Mononuclear cell (primary cell): ENCODE measurements around the gene CS. TPM values are rescaled to one million over a fixed set of nuclear protein-coding genes. Genes with fewer than 3 reads are reported as not detected.
"Not testable (repeated sequence)": the region's sequence is repeated elsewhere in the genome, so short reads cannot be mapped to it uniquely, and the experiment has no call there.

Experiments used
- H3K27me3 ChIP-seq: 2 replicates; pipeline ENCODE4 v1.6.0; 2011; ENCODE audit warnings: low read length, control low read depth; ENCODE audit not compliant: insufficient read depth
- H3K4me1 ChIP-seq: 2 replicates; pipeline ENCODE4 v1.5.1; 2011; ENCODE audit warnings: mild to moderate bottlenecking, low read length, control low read depth; ENCODE audit not compliant: insufficient read depth
- H3K4me3 ChIP-seq: 2 replicates; pipeline ENCODE4 v1.5.1; 2011; ENCODE audit warnings: mild to moderate bottlenecking, low read length, moderate library complexity
- H3K9me3 ChIP-seq: 2 replicates; pipeline ENCODE4 v1.5.1; 2011; ENCODE audit warnings: low read depth, mild to moderate bottlenecking, control low read depth, low read length
- total RNA-seq: library from RNA; depleted of rRNA; stranded (reverse); fragments of >200 nt; gene quantifications from one replicate; pipeline ENCODE4 v1.2.3, GENCODE V29; 2012

The CS gene
- total RNA-seq, 1 donor: 148 TPM

DNA sequence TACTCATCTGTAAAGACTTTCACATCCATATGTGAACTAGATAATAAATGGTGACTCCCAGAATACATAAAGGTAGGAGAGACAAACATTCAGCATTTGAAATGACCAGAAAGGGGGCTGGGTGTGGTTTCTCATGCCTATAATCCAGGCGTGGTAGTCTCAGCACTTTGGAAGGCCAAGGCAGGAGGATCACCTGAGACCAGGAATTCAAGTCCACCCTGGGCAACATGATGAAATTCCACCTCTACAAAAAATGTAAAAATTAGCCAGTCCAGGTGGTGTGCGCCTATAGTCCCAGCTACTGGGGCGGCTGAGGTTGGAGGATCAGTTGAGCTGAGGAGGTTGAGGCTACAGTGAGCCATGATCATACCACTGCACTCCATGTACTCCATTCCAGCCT is 4.1 kb upstream of the CS start:
- no peak overlapping the region for H3K4me3 ChIP-seq
- peaks cover 20% of the 10 kb centered on the region for H3K4me1 ChIP-seq
- no peaks in the 10 kb centered on the region for H3K9me3 ChIP-seq
- H3K27me3 ChIP-seq: no peaks in the 10 kb centered on the region

DNA sequence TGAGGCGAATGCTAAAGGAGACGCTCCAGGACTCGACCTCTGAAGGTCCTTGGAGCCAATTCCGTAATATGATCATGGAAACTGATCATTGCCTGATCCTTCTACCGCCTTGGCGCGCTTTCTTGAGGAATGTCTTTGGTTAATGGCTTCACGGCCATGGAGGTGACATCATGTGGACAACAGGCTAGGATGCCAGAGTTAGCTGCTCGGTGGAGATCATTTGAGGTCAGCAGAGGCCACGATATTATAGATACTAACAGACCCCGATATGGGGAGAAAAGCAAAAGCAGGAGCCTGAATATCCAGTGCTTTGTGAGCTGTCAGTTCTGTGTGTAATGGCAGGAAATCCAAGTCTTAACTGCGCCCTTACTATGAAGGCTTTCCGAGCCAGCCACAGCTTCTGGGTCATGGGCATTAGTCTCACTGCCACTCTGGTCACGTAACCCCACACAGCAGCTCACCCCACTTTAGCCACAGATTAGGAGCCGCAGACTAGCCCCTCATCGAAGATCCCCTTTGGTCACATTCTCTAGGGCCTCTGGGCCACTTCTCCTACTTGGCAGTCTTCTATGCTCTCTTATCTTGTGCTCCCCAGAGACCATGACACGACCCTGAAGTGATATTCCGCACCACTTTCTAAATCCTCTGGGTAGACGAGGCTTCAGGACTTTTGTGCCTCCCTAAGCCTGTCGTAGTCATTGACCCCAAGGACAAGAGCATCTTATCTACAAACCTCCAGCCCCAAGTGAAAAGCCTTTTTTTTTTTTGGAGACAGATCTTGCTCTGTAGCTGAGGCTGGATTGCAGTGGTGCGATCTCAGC is 724 bp upstream of the CS start:
- H3K4me1 ChIP-seq: peaks cover 54% of the 10 kb centered on the region
- no peaks in the 10 kb centered on the region for H3K9me3 ChIP-seq
- H3K4me3 ChIP-seq: peak overlapping the region; percentile 84
- no peaks in the 10 kb centered on the region for H3K27me3 ChIP-seq

DNA sequence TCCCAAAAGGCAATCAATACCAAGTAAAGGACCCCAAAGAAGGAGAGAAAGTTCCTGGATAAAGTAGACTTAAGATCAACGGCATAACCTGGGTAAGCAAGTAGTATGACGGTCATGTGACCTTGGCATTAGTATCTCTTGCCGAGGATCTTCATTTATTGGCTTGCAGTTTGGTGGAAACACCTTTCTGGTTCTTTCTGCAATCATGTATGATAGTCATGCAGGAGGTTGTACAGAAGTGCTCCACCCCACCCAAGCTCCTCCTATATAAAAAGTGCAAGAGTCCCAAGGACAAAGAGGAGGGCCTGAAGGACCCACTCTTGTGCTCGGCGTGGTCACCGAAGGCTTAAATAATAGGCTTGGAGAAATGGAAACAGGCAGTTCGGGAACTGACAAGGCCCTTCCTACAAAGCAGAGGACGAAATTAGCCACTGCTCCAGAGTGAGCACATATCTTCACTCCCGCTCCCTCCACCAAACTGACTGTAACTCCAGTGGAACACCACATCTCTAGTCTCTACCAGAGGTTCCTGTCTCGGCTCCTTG is 750 bp downstream of the CS start:
- no peaks in the 10 kb centered on the region for H3K9me3 ChIP-seq
- H3K4me1 ChIP-seq: peaks cover 54% of the 10 kb centered on the region
- no peaks in the 10 kb centered on the region for H3K27me3 ChIP-seq
- peak overlapping the region; percentile 84 for H3K4me3 ChIP-seq

DNA sequence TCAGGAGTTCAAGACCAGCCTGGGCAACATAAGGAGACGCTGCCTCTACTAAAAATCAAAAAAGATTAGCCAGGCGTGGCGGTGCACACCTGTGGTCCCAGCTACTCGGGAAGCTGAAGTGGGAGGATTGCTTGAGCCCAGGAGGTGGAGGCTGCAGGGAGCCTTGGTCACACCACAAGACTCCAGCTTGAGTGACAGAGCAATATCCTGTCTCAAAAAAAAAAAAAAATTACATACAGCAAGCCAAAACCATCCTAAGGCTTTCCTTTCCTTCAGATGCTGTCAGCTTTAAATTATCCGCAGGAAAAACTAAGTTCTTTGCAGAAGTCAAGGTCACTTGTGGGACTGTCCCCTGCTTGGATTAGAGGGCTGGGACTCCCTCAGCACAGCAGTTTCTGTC is 1.3 kb downstream of the CS start:
- Histone ChIP-seq H3K4me1 (peaks cover 54% of the 10 kb centered on the region), H3K4me3 (peak overlapping the region; percentile 84), H3K9me3 (no peaks in the 10 kb centered on the region), H3K27me3 (no peaks in the 10 kb centered on the region)

DNA sequence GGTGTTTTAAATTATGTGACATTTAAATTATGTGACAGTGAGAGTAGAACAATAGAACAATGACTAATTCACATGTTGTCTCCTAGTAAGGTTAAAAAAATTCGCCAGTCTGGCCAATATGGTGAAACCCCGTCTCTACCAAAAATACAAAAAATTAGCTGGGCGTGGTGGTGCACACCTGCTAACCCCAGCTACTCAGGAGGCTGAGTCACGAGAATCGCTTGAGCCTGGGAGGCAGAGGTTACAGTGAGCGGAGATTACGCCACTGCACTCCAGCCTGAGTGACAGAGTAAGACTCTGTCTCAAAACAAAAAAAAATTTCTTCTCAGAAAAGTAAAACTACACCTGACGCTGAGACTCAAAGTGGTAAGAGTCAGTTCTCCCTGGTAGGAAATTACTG is 2.7 kb downstream of the CS start:
- Histone ChIP-seq H3K9me3 (no peaks in the 10 kb centered on the region), H3K4me3 (no peak overlapping the region), H3K27me3 (no peaks in the 10 kb centered on the region), H3K4me1 (peaks cover 54% of the 10 kb centered on the region)

DNA sequence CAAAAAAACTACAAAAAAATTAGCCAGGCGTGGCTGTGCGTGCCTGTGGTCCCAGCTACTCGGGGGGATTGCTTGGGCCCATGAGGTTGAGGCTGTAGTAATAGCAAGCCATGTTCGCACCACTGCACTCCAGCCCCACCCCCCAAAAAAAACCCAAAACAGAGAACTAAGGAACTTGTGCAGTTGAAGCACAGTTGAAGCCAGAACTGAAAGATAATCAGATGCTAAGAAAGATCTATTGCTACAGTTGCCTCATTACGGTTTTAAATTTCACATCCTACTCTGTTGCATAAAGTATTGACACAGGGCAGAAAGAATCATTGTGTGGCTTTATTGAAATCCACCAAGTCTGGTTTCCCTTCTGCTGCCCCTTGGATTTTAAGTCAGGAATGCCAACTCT is 3.8 kb downstream of the CS start:
- Histone ChIP-seq H3K4me3 (no peak overlapping the region), H3K4me1 (peaks cover 52% of the 10 kb centered on the region), H3K9me3 (no peaks in the 10 kb centered on the region), H3K27me3 (no peaks in the 10 kb centered on the region)

DNA sequence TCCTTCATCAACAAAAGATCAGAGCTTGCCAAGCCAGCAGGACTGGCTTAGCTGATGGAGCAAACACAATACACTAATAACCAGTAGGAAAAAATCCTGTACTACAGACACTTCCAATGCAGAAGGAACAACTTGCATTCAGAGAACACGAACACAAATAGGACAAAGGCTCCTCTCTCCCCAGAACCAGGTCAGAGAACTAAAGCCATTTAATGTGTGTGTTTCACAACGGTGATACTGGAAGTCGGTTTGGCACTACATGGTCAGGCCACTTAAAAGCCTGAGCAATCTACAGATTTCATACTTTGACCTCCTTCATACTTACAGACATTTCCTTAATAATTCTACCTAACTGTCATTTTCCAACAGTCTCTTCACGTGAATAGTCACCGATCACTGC is 6.3 kb downstream of the CS start:
- no peaks in the 10 kb centered on the region for H3K9me3 ChIP-seq
- no peaks in the 10 kb centered on the region for H3K27me3 ChIP-seq
- H3K4me1 ChIP-seq: peaks cover 38% of the 10 kb centered on the region
- H3K4me3 ChIP-seq: no peak overlapping the region

DNA sequence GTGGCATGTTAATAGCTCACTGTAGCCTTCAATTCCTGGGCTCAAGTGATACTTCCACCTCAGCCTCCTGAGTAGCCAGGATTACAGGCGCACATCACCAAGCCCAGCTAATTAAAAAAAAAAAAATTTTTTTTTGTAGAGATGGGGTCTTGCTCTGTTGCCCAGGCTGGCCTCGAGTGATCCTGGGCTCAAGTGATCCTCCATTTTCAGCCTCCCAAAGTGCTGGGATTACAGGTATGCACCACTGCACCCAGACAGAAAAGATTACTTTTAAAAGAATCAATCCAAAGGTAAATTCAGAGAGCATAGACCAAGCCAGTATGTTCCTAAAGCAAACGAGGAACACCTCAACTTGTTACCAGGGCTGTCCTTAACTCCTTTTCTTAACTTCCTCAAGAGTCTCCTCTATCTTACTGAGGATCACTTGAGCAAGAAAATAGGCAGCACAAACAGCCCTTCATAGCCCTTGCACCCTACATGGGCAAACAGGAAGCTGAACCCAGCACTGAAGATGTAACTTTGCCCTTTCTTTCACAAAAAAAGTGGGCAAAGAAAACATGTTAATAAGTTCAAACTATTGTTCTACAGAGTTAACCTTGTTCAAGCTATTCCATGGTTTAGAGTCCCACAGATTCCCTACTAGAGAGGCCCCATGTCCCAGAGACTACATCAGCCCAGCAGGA is 11.3 kb downstream of the CS start:
- Histone ChIP-seq H3K4me1 (peaks cover 13% of the 10 kb centered on the region), H3K4me3 (no peak overlapping the region), H3K27me3 (no peaks in the 10 kb centered on the region), H3K9me3 (no peaks in the 10 kb centered on the region)

DNA sequence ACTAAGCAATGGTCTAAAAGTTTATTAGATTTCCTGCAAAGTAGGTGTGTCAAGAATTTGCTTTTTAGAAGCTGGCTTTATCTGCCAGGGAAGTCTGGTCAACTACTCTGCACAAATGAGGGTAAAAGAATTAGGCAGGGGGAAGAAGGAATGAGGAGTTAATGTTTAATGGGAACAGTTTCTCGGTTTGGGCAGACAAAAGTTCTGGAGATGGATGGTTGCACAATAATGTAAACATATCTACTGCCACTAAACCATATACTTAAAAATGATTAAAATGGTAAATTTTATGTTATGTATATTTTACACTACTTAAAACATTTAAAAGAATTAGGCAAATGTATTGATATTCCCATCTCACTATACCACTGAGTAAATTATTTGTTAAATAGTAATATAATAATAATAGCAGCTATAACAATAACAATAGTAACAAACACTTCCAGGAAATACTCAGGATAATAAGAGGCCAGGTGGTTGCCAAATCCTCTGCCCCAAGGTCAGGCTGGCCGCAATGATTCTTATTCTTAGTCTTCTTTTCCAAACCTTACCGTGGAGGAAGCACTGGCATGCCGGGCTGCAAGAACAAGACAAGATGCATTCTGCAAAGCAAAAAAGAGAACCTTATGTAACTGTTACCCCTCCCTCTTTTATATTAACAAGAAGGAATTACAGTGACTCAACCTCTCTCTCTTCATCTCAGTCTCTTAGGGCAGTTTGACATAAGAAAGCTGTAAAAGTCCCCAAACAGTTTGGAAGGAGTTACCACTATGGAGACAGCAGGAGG is 13.9 kb downstream of the CS start:
- no peak overlapping the region for H3K4me3 ChIP-seq
- H3K4me1 ChIP-seq: peaks cover 7% of the 10 kb centered on the region
- no peaks in the 10 kb centered on the region for H3K27me3 ChIP-seq
- no peaks in the 10 kb centered on the region for H3K9me3 ChIP-seq

DNA sequence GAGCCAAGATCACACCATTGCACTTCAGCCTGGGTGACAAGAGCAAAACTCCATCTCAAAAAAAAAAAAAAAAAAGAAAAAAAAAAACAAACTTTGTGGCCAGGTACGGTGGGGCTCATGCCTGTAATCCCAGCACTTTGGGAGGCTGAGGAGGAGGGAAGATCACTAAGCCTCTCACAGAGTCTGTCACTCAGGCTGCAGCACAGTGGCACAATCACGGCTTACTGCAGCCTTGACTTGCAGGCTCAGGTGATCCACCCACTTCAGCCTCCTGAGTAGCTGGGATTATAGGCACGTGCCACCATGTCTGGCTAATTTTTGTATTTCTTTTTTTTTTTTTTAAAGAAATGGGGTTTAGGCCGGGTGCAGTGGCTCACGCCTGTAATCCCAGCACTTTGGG is 15.9 kb downstream of the CS start:
- H3K4me3 ChIP-seq, H3K27me3 ChIP-seq, H3K4me1 ChIP-seq, H3K9me3 ChIP-seq: not testable (repeated sequence)

DNA sequence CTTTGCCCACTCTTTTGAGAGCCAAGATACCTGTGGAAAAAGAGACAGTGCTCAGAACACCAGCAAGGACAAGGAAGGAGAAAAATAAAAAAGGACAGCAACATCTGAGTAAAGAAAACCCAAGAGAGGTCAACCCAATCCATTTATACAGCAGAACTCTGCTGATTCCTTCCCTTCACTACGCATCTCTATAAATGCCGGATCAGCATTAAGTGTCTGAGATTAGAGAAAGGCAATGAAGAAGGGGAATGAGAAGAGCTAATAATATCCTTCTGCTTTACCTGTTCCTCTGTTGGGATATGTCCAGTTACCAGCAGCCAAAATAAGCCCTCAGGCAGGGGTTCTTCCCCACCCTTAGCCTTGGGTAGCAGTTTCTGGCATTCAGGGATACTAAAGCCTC is 17.6 kb downstream of the CS start:
- Histone ChIP-seq H3K4me3 (no peak overlapping the region), H3K27me3 (no peaks in the 10 kb centered on the region), H3K4me1 (no peaks in the 10 kb centered on the region), H3K9me3 (no peaks in the 10 kb centered on the region)

DNA sequence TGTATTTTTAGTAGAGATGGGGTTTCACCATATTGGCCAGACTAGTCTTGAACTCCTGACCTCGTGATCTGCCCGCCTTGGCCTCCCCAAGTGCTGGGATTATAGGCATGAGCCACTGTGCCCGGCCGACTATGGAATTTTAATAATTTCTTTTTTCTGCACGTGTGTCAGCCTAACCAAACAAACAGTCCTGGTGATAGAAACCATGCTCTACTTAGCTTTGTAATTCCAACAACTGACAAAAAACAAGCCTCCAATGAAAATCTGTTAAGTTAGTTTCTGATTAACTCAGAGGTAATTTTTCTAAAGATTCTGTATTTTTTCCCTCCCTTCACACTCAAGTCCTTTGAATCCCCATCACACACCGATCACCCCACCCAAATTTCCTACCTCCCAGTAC is 18.1 kb downstream of the CS start:
- no peaks in the 10 kb centered on the region for H3K4me1 ChIP-seq
- no peaks in the 10 kb centered on the region for H3K9me3 ChIP-seq
- no peaks in the 10 kb centered on the region for H3K27me3 ChIP-seq
- no peak overlapping the region for H3K4me3 ChIP-seq

DNA sequence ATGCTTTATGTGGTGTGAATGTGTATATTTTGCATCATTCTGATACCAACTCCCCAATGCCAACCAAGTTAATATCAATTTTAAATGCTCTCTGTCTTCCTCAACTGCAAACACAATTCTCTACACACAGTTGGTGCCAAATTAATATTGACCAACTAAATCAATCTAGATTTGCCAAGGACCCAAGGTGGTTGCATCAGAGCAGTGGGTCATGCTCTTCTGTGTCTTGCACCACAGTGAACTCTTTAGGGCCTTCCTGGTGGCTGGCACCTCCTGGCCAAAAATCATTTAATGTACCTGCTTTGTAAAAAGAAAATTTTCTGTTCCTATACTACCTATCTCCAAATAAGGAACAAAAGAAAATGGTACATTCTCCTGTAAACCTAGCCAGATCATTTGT is 19.3 kb downstream of the CS start:
- H3K4me3 ChIP-seq: no peak overlapping the region
- no peaks in the 10 kb centered on the region for H3K9me3 ChIP-seq
- H3K4me1 ChIP-seq: no peaks in the 10 kb centered on the region
- no peaks in the 10 kb centered on the region for H3K27me3 ChIP-seq

DNA sequence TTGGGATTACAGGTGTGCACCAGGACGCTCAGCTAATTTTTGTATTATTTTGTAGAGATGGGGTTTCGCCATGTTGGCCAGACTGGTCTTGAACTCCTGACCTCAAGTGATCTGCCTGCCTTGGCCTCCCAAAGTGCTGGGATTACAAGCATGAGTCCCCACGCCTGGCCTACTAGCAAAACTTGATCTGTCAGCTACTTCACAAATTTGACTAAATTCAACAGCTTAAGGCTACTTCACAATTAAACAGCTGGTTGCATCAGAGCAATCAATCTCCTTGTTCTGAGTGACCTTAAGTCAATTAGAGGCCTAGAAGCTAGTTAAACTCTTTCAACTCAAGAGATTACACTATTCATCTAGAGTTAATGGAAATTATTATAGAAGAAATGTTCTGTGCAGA is 21.2 kb downstream of the CS start:
- Histone ChIP-seq H3K9me3 (no peaks in the 10 kb centered on the region), H3K4me1 (no peaks in the 10 kb centered on the region), H3K4me3 (no peak overlapping the region), H3K27me3 (no peaks in the 10 kb centered on the region)

DNA sequence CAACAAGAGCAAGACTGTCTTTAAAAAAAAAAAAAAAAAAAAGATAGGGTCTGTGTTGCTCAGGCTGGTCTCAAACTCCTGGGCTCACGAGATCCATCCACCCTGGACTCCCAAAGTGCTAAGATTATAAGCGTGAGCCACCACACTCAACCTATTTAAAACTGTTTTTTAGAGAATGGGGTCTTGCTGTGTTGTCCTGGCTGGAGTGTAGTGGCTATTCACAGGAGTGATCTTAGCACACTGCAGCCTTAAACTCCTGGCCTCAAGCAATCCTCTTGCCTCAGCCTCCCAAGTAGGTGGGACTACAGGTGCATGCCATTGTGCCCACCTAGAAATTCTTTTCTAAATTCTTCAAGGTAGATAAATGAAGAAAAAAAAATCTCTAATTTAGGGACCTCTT is 25.8 kb downstream of the CS start:
- no peak overlapping the region for H3K4me3 ChIP-seq
- H3K4me1 ChIP-seq: no peaks in the 10 kb centered on the region
- no peaks in the 10 kb centered on the region for H3K9me3 ChIP-seq
- H3K27me3 ChIP-seq: no peaks in the 10 kb centered on the region
